GM12878 (cell line): ENCODE measurements around the gene SETD7. TPM values are rescaled to one million over a fixed set of nuclear protein-coding genes. Genes with fewer than 3 reads are reported as not detected.

Experiments
- CBX5 ChIP-seq: sonication (generic); IDR thresholded peaks from 2 replicates; pipeline ENCODE4 v1.6.1; 2016; ENCODE audit warnings: low read depth, moderate library complexity, mild to moderate bottlenecking, inconsistent platforms
- EED ChIP-seq: sonication (generic); IDR thresholded peaks from 2 replicates; pipeline ENCODE4 v1.6.1; 2016; ENCODE audit warnings: antibody characterized with exemption, low read depth
- ELK1 ChIP-seq: IDR thresholded peaks from 2 replicates; pipeline ENCODE4 v1.6.1; 2012; ENCODE audit warnings: low read depth, low read length, improper control_type of control experiment
- HSF1 ChIP-seq: fragments of 150-350 bp; IDR thresholded peaks from 2 replicates; pipeline ENCODE4 v1.6.1; 2014; ENCODE audit warnings: mild to moderate bottlenecking, low read depth, low read length
- MAX ChIP-seq: IDR thresholded peaks from 2 replicates; pipeline ENCODE4 v1.6.1; 2012; ENCODE audit warnings: low read depth, low read length, improper control_type of control experiment
- MEF2B ChIP-seq: fragments of 450-650 bp; IDR thresholded peaks from 2 replicates; pipeline ENCODE4 v1.6.1; 2018; ENCODE audit warnings: mild to moderate bottlenecking, moderate library complexity; ENCODE audit not compliant: partially characterized antibody, poor library complexity, severe bottlenecking
- PML ChIP-seq: IDR thresholded peaks from 2 replicates; pipeline ENCODE4 v1.6.1; 2012; ENCODE audit warnings: low read length, inconsistent platforms
- SP1 ChIP-seq: IDR thresholded peaks from one replicate; pipeline ENCODE4 v1.6.1; 2011; ENCODE audit warnings: low read depth, low read length
- SUPT20H ChIP-seq: IDR thresholded peaks from 2 replicates; pipeline ENCODE4 v1.6.1; 2011; ENCODE audit warnings: low read depth, mild to moderate bottlenecking, low read length, moderate library complexity, borderline replicate concordance; ENCODE audit not compliant: control insufficient read depth
- TCF3 ChIP-seq: IDR thresholded peaks from 2 replicates; pipeline ENCODE4 v1.6.1; 2012; ENCODE audit warnings: low read depth, mild to moderate bottlenecking, low read length, borderline replicate concordance; ENCODE audit not compliant: insufficient read depth
- TCF7 ChIP-seq: IDR thresholded peaks from 2 replicates; pipeline ENCODE4 v1.6.1; 2014; ENCODE audit warnings: antibody characterized with exemption, borderline replicate concordance
- YY1 ChIP-seq: IDR thresholded peaks from 2 replicates; pipeline ENCODE4 v1.6.1; 2011; ENCODE audit warnings: low read depth, mild to moderate bottlenecking, low read length
- ZBTB4 ChIP-seq: fragments of 450-650 bp; formaldehyde crosslinking; IDR thresholded peaks from 2 replicates; pipeline ENCODE4 v1.4.0; 2022; ENCODE audit warnings: mild to moderate bottlenecking, moderate library complexity
- ZNF687 ChIP-seq: fragments of 450-650 bp; IDR thresholded peaks from 2 replicates; pipeline ENCODE4 v1.6.1; 2017; ENCODE audit warnings: mild to moderate bottlenecking, moderate library complexity
- polyA plus RNA-seq, 11 experiments: library from polyadenylated mRNA; depleted of rRNA in 4 of 11; unstranded in 6 of 11; stranded (reverse) in 5 of 11; fragments of >200 nt; fragmentation: Nextera tagmentation in 4 of 11; fragmentation: Illumina TruSeq in 1 of 11; extraction: Ambion mirVana in 4 of 11; extraction: Trizol in 1 of 11; gene quantifications; 1 replicate in 1 of 11; 2 replicates in 10 of 11; pipeline versions ENCODE4 v1.2.1 to v1.2.3, GENCODE V29; 2011 to 2016; ENCODE audit warnings: inconsistent platforms in 2 of 11, missing spikeins in 2 of 11, low read depth in 1 of 11
- total RNA-seq, 4 experiments: library from RNA; depleted of rRNA in 3 of 4; stranded (reverse); fragments of >200 nt in 3 of 4; fragmentation: Illumina TruSeq in 1 of 4; extraction: Trizol in 1 of 4; gene quantifications; 2 replicates each; pipeline versions ENCODE4 v1.2.1 to v1.2.3, GENCODE V29; 2013 to 2021

The SETD7 gene
- total and polyA plus RNA-seq, 10 of the 15 experiments (the other 5 are each of a cell fraction or from before 2014, with no cell fraction given) = 0.03 to 0.82 (median 0.44) TPM

GRCh38 chr4:139511320-139511719, 44.7 kb downstream of the SETD7 start (continued):
- TF ChIP-seq HSF1 = no peak
- no peak for TF ChIP-seq MAX
- no peak for TF ChIP-seq ZNF687
- no peak for TF ChIP-seq ZBTB4 (CRISPR knock-in tag)
- TF ChIP-seq ELK1 = no peak
- no peak for TF ChIP-seq EED
- no peak for TF ChIP-seq TCF7
- TF ChIP-seq SP1 = no peak
- TF ChIP-seq YY1 = no peak
- no peak for TF ChIP-seq SUPT20H
- TF ChIP-seq MEF2B = no peak
- TF ChIP-seq CBX5 = no peak
- no peak for TF ChIP-seq TCF3
- no peak for TF ChIP-seq PML
